Caco-2 (cell line): ENCODE measurements around the gene C1orf159. TPM values are rescaled to one million over a fixed set of nuclear protein-coding genes. Genes with fewer than 3 reads are reported as not detected.

Experiments used
- BruUV-seq: library from RNA; stranded (reverse); fragments of 400-500 nt; replicated peaks from 2 replicates; lab custom pipeline; 2021; lab: Mats Ljungman, UMichigan
- CTCF ChIA-PET: fragments of 300-600 bp; sonication (Branson Sonifier 250); formaldehyde crosslinking; loops from one replicate; lab custom pipeline; 2022; ENCODE audit warnings: antibody characterized with exemption; lab: Charles Lee
- POLR2A ChIA-PET: fragments of 300-600 bp; sonication (Branson Sonifier 250); formaldehyde crosslinking; loops from one replicate; lab custom pipeline; 2022; ENCODE audit warnings: antibody characterized with exemption; lab: Charles Lee
- DNase-seq, 2 experiments: peaks; one replicate each; pipeline versions ENCODE4 v3.0.0 to v3.0.0-alpha.2; 2020 to 2022
- H3K27me3 ChIP-seq: replicated peaks from 2 replicates; pipeline ENCODE4 v1.6.0; 2011; ENCODE audit warnings: low read length; ENCODE audit not compliant: control insufficient read depth, insufficient read depth
- H3K36me3 ChIP-seq: 2 replicates; pipeline ENCODE4 v1.5.1; 2011; ENCODE audit warnings: low read length; ENCODE audit not compliant: control insufficient read depth, insufficient read depth
- H3K4me1 ChIP-seq: fragments of 250-450 bp; sonication (Bioruptor Pico); 2 replicates; pipeline ENCODE4 v1.5.1; 2020; ENCODE audit warnings: mild to moderate bottlenecking
- H3K4me3 ChIP-seq: 2 replicates; pipeline ENCODE4 v1.5.1; 2011; ENCODE audit warnings: low read depth, mild to moderate bottlenecking, control low read depth, low read length
- H3K9me3 ChIP-seq: fragments of 250-450 bp; sonication (Bioruptor Pico); 2 replicates; pipeline ENCODE4 v1.5.1; 2020; ENCODE audit warnings: mild to moderate bottlenecking, moderate library complexity
- H3K27ac Mint-ChIP-seq: one replicate; pipeline ENCODE4 v1.8.0; 2022; ENCODE audit warnings: mixed read lengths; ENCODE audit not compliant: unreplicated experiment
- H3K27me3 Mint-ChIP-seq: one replicate; pipeline ENCODE4 v1.8.0; 2022; ENCODE audit warnings: mixed read lengths; ENCODE audit not compliant: insufficient read depth, unreplicated experiment
- H3K36me3 Mint-ChIP-seq: one replicate; pipeline ENCODE4 v1.8.0; 2022; ENCODE audit warnings: mild to moderate bottlenecking, mixed read lengths; ENCODE audit not compliant: insufficient read depth, unreplicated experiment
- H3K4me1 Mint-ChIP-seq: one replicate; pipeline ENCODE4 v1.8.0; 2022; ENCODE audit warnings: low read depth, mixed read lengths; ENCODE audit not compliant: unreplicated experiment
- H3K4me3 Mint-ChIP-seq: one replicate; pipeline ENCODE4 v1.8.0; 2022; ENCODE audit warnings: mild to moderate bottlenecking, moderate library complexity, mixed read lengths; ENCODE audit not compliant: unreplicated experiment
- H3K9me3 Mint-ChIP-seq: one replicate; pipeline ENCODE4 v1.8.0; 2022; ENCODE audit warnings: mixed read lengths; ENCODE audit not compliant: unreplicated experiment
- CTCF ChIP-seq, 2 experiments: fragments of 200-600 bp in 1 of 2; IDR thresholded peaks; 1 replicate in 1 of 2; 2 replicates in 1 of 2; pipeline versions ENCODE4 v1.5.1 to v1.8.0; 2011 to 2022; ENCODE audit warnings: antibody characterized with exemption in 1 of 2, control low read depth in 1 of 2, inconsistent platforms in 1 of 2, low read depth in 1 of 2, low read length in 1 of 2, mild to moderate bottlenecking in 1 of 2, moderate library complexity in 1 of 2; ENCODE audit not compliant: insufficient read depth in 1 of 2, severe bottlenecking in 1 of 2, unreplicated experiment in 1 of 2
- intact Hi-C: fragments of 100-400 bp; cut with micrococcal nuclease; formaldehyde crosslinking; loops from one replicate; pipeline ENCODE4 v1.10.0; 2022; ENCODE audit not compliant: unreplicated experiment
- total RNA-seq: library from RNA; stranded (reverse); gene quantifications from 2 replicates; pipeline ENCODE4 v1.2.3, GENCODE V29; 2022

Gene C1orf159
- total RNA-seq, 1 experiment from 2014 or later, result 12.9 TPM

GRCh38 chr1:1111516-1112236 is 4.2 kb downstream of the C1orf159 start:
- POLR2A ChIA-PET, result no interaction called here
- CTCF ChIA-PET, result no interaction called here

GRCh38 chr1:1110561-1110971 is 5.3 kb downstream of the C1orf159 start:
- Histone ChIP-seq H3K27me3 (no peaks in the 10 kb centered on the region), H3K9me3 (no peaks in the 10 kb centered on the region; the same call in 1 of the 2 replicates), H3K4me3 (no peak overlapping the region), H3K36me3 (0 out of 2 replicates have a peak, but pooled peaks cover 1% of the 10 kb centered on the region), H3K4me1 (no peaks in the 10 kb centered on the region)
- DNase-seq, result no peak
- no peak overlapping the region for H3K27ac Mint-ChIP-seq
- intact Hi-C loops, result no loop called here
- no peak overlapping the region for H3K4me3 Mint-ChIP-seq
- H3K36me3 Mint-ChIP-seq, result peaks cover 12% of the 10 kb centered on the region
- ChIA-PET POLR2A (no interaction called here), CTCF (no interaction called here)
- no peak for TF ChIP-seq CTCF (IDR thresholded peaks at IDR 0.05; ENCODE audit: insufficient read depth in 1 of 2, low read depth in 1 of 2, low read length in 1 of 2, severe bottlenecking in 1 of 2, unreplicated experiment in 1 of 2)
- no TSS peak for BruUV-seq
- no peaks in the 10 kb centered on the region for H3K27me3 Mint-ChIP-seq
- H3K4me1 Mint-ChIP-seq, result no peaks in the 10 kb centered on the region
- H3K9me3 Mint-ChIP-seq, result no peaks in the 10 kb centered on the region

More at GRCh38 chr1:1111516-1112236, 4.2 kb downstream of the C1orf159 start:
- Histone ChIP-seq H3K4me3 (no peak overlapping the region), H3K9me3 (no peaks in the 10 kb centered on the region; the same call in 1 of the 2 replicates), H3K27me3 (no peaks in the 10 kb centered on the region), H3K4me1 (no peaks in the 10 kb centered on the region), H3K36me3 (0 out of 2 replicates have a peak, but pooled peaks cover 1% of the 10 kb centered on the region)
- intact Hi-C loops, result no loop called here
- no peak for TF ChIP-seq CTCF (IDR thresholded peaks at IDR 0.05; ENCODE audit: insufficient read depth in 1 of 2, low read depth in 1 of 2, low read length in 1 of 2, severe bottlenecking in 1 of 2, unreplicated experiment in 1 of 2)
- Mint-ChIP-seq H3K27me3 (no peaks in the 10 kb centered on the region), H3K4me3 (no peak overlapping the region), H3K9me3 (no peaks in the 10 kb centered on the region), H3K27ac (no peak overlapping the region), H3K36me3 (peaks cover 12% of the 10 kb centered on the region), H3K4me1 (no peaks in the 10 kb centered on the region)
- DNase-seq, result no peak
- BruUV-seq, result no TSS peak

- Histone ChIP-seq H3K4me1 (no peaks in the 10 kb centered on the region), H3K4me3 (no peak overlapping the region), H3K9me3 (no peaks in the 10 kb centered on the region; the same call in 1 of the 2 replicates), H3K36me3 (0 out of 2 replicates have a peak, but pooled peaks cover 1% of the 10 kb centered on the region), H3K27me3 (no peaks in the 10 kb centered on the region)
- no TSS peak for BruUV-seq
- CTCF ChIA-PET, result no interaction called here
- Mint-ChIP-seq H3K27me3 (no peaks in the 10 kb centered on the region), H3K36me3 (peaks cover 12% of the 10 kb centered on the region), H3K9me3 (no peaks in the 10 kb centered on the region), H3K4me3 (no peak overlapping the region), H3K4me1 (no peaks in the 10 kb centered on the region), H3K27ac (no peak overlapping the region)
- DNase-seq, result no peak
- POLR2A ChIA-PET, result no interaction called here
- no peak for TF ChIP-seq CTCF (IDR thresholded peaks at IDR 0.05; ENCODE audit: insufficient read depth in 1 of 2, low read depth in 1 of 2, low read length in 1 of 2, severe bottlenecking in 1 of 2, unreplicated experiment in 1 of 2)
- intact Hi-C loops, result no loop called here
Observed at GRCh38 chr1:1109743-1110142, 6.1 kb downstream of the C1orf159 start.
